Measurements from ENCODE around the gene LYRM4.

LYRM4 gene

DNA sequence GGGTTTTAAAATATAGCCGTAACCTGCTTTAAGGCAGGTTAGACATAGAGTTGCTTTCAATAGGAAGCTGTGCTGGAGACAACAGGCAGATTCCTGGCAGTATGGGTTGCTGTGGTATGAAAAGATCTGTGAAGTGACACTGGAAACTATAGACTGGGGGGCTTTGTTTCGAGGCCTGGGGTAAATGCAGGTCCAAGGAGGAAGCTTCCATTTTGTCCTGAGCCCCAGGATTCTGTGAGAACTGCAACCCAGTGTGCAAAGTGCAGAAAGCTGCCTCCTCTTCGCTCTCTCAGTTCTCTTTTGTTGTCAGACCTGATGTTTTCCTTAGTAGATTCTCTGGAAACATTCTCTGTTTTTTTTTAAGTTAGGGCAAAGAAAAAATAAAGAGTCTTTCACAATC lies 86.9 kb downstream of the LYRM4 start:
- Histone ChIP-seq H3K9me3 (ENCODE audit: severe bottlenecking) (no peaks in the 10 kb centered on the region), H3K4me3 (ENCODE audit: severe bottlenecking) (no peak overlapping the region), H3K27me3 (ENCODE audit: insufficient read depth, poor library complexity, severe bottlenecking) (no peaks in the 10 kb centered on the region), H3K27ac (ENCODE audit: poor library complexity, severe bottlenecking) (no peak overlapping the region), H3K4me1 (ENCODE audit: insufficient read depth, poor library complexity, severe bottlenecking) (no peaks in the 10 kb centered on the region), H3K36me3 (ENCODE audit: low read depth) (no peaks in the 10 kb centered on the region)
- TF ChIP-seq, protein P1, sequence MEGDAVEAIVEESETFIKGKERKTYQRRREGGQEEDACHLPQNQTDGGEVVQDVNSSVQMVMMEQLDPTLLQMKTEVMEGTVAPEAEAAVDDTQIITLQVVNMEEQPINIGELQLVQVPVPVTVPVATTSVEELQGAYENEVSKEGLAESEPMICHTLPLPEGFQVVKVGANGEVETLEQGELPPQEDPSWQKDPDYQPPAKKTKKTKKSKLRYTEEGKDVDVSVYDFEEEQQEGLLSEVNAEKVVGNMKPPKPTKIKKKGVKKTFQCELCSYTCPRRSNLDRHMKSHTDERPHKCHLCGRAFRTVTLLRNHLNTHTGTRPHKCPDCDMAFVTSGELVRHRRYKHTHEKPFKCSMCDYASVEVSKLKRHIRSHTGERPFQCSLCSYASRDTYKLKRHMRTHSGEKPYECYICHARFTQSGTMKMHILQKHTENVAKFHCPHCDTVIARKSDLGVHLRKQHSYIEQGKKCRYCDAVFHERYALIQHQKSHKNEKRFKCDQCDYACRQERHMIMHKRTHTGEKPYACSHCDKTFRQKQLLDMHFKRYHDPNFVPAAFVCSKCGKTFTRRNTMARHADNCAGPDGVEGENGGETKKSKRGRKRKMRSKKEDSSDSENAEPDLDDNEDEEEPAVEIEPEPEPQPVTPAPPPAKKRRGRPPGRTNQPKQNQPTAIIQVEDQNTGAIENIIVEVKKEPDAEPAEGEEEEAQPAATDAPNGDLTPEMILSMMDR (IDR thresholded peaks at IDR 0.05; ENCODE audit: poor library complexity, severe bottlenecking) = no peak
- DNase-seq (ENCODE audit: low spot score) (no peak), ATAC-seq (ENCODE audit: low read depth) (no peak)

DNA sequence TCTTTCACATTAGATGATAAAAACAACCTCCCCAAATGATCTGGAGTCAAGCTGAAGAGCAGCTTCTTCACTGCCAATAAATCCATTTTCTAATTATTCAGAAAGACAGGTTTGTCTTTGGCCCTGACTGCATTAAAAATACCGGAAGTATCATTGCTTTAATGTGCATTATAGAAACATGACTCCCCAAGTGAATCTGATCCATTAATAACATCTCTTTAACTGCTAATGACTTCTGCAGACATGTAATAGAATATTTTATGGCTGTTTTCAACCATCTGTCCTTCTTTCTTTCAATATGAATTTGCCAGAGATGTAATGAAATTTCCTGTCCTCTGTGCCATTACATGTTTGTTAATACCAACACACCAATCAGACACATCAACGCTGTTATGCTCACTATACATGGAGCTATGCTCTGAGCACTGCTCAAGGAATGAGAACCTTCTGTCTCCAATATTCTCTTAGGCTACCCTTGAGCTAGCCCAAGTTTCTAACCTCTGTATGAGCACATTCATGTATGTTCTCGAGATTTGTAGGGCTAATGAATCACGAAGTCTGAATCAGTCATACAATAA lies 87.8 kb downstream of the LYRM4 start:
- no peaks in the 10 kb centered on the region for H3K27me3 ChIP-seq (ENCODE audit: insufficient read depth, poor library complexity, severe bottlenecking)
- H3K4me3 ChIP-seq (ENCODE audit: severe bottlenecking) = no peak overlapping the region
- H3K27ac ChIP-seq (ENCODE audit: poor library complexity, severe bottlenecking) = no peak overlapping the region
- no peaks in the 10 kb centered on the region for H3K36me3 ChIP-seq (ENCODE audit: low read depth)
- no peak for ATAC-seq (ENCODE audit: low read depth)
- no peaks in the 10 kb centered on the region for H3K4me1 ChIP-seq (ENCODE audit: insufficient read depth, poor library complexity, severe bottlenecking)
- no peak for DNase-seq (ENCODE audit: low spot score)
- TF ChIP-seq, protein P1 (IDR thresholded peaks at IDR 0.05; ENCODE audit: poor library complexity, severe bottlenecking) = no peak
- H3K9me3 ChIP-seq (ENCODE audit: severe bottlenecking) = no peaks in the 10 kb centered on the region

DNA sequence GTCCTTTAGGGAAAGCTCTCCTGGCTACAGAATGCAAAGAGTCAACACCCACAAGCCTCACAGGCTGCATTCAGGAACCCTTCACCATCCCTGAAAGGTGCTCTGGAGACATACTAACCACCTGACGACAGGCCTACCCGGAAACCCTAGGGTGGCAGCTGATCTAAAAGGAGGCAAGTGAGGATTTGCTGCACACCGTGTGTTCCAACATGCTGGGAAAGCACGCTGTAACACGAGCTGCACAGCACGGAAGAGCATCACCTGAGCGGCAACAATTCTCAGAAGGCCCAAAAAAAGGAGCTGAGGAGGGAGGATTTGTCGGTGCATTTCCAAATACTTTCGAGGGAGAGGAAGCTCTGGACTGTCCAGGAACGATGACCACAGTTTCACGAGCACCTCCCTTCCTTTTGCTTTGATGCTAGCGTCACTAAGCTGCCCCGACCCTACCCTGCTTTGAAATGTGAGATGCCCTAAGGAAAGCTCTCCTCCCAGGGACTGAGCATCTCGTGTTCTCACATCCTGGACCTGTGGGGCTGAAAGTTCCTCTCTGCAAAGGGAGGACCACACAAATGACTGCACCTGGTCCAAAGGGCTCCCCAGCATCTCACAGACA lies 88.6 kb downstream of the LYRM4 start:
- TF ChIP-seq, protein P1 (IDR thresholded peaks at IDR 0.05; ENCODE audit: poor library complexity, severe bottlenecking) = no peak
- no peak for ATAC-seq (ENCODE audit: low read depth)
- Histone ChIP-seq H3K4me3 (ENCODE audit: severe bottlenecking) (no peak overlapping the region), H3K27ac (ENCODE audit: poor library complexity, severe bottlenecking) (no peak overlapping the region), H3K9me3 (ENCODE audit: severe bottlenecking) (no peaks in the 10 kb centered on the region), H3K4me1 (ENCODE audit: insufficient read depth, poor library complexity, severe bottlenecking) (no peaks in the 10 kb centered on the region), H3K36me3 (ENCODE audit: low read depth) (no peaks in the 10 kb centered on the region), H3K27me3 (ENCODE audit: insufficient read depth, poor library complexity, severe bottlenecking) (no peaks in the 10 kb centered on the region)
- no peak for DNase-seq (ENCODE audit: low spot score)

DNA sequence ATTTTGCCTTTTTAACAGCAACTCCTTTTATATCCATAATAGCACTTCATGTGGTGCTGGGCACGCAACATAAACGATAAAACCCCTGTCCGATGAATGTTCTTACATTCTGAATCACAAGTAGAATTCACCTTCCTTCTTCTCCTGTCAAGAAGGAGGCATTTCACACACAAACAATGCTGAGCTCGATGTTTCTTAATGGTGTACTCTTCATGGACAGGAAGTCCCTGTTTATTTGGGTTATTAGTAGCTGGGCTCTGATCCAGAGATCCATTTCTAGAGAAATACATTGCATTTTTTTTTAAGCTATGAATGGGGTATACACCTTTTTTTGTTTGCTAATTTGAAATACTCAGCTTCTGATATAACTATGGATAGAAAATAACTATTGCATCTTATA lies 93.2 kb downstream of the LYRM4 start:
- no peaks in the 10 kb centered on the region for H3K9me3 ChIP-seq (ENCODE audit: severe bottlenecking)
- H3K27me3 ChIP-seq (ENCODE audit: insufficient read depth, poor library complexity, severe bottlenecking) = no peaks in the 10 kb centered on the region
- TF ChIP-seq, protein P1 (IDR thresholded peaks at IDR 0.05; ENCODE audit: poor library complexity, severe bottlenecking) = no peak
- H3K4me1 ChIP-seq (ENCODE audit: insufficient read depth, poor library complexity, severe bottlenecking) = no peaks in the 10 kb centered on the region
- DNase-seq (ENCODE audit: low spot score) (no peak), ATAC-seq (ENCODE audit: low read depth) (no peak)
- H3K4me3 ChIP-seq (ENCODE audit: severe bottlenecking) = no peak overlapping the region
- H3K36me3 ChIP-seq (ENCODE audit: low read depth) = no peaks in the 10 kb centered on the region
- H3K27ac ChIP-seq (ENCODE audit: poor library complexity, severe bottlenecking) = no peak overlapping the region

DNA sequence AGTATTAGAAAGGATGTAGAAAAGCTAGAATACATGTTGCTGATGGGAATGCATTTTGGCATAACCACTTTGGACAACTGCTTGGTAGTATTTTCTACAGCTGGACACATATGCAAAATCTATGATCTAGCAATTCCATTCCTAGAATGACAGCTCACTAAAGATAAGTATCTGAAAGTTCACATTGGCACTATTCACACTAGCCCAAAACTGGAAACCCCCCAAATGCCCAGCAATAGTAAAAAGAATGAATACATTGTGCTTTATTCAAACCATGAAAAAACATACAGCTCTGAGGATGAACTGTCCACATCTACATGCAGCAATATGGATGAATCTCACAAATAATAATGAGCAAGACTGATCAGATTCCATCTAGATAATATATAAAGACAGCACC lies 96.7 kb downstream of the LYRM4 start:
- TF ChIP-seq, protein P1 (IDR thresholded peaks at IDR 0.05; ENCODE audit: poor library complexity, severe bottlenecking) = no peak
- no peak for ATAC-seq (ENCODE audit: low read depth)
- no peak overlapping the region for H3K27ac ChIP-seq (ENCODE audit: poor library complexity, severe bottlenecking)
- H3K27me3 ChIP-seq (ENCODE audit: insufficient read depth, poor library complexity, severe bottlenecking) = no peaks in the 10 kb centered on the region
- no peaks in the 10 kb centered on the region for H3K9me3 ChIP-seq (ENCODE audit: severe bottlenecking)
- no peaks in the 10 kb centered on the region for H3K4me1 ChIP-seq (ENCODE audit: insufficient read depth, poor library complexity, severe bottlenecking)
- no peaks in the 10 kb centered on the region for H3K36me3 ChIP-seq (ENCODE audit: low read depth)
- no peak overlapping the region for H3K4me3 ChIP-seq (ENCODE audit: severe bottlenecking)
- no peak for DNase-seq (ENCODE audit: low spot score)

Data from RWPE2 (cell line).